HepG2 (cell line): ENCODE results near the gene RPL26. TPM values are rescaled to one million over a fixed set of nuclear protein-coding genes. Genes with fewer than 3 reads are reported as not detected.

Experiments used
- BCL3 ChIP-seq: sonication (generic); formaldehyde crosslinking; IDR thresholded peaks from 2 replicates; pipeline ENCODE4 v1.5.1; 2020; ENCODE audit warnings: mild to moderate bottlenecking, missing genetic modification reagents, moderate library complexity
- CAMTA2 ChIP-seq: sonication (generic); formaldehyde crosslinking; IDR thresholded peaks from 2 replicates; pipeline ENCODE4 v1.4.0; 2020; ENCODE audit warnings: mild to moderate bottlenecking, missing genetic modification reagents, borderline replicate concordance
- CSRNP1 ChIP-seq: sonication (generic); formaldehyde crosslinking; IDR thresholded peaks from 2 replicates; pipeline ENCODE4 v1.8.1; 2023; ENCODE audit warnings: mild to moderate bottlenecking, missing genetic modification reagents
- HNF4A ChIP-seq: sonication (generic); formaldehyde crosslinking; IDR thresholded peaks from 2 replicates; pipeline ENCODE4 v1.4.0; 2020; ENCODE audit warnings: missing genetic modification reagents
- LCORL ChIP-seq, 2 experiments: fragments of 450-650 bp in 1 of 2; sonication (generic) in 1 of 2; formaldehyde crosslinking in 1 of 2; IDR thresholded peaks; 2 replicates each; pipeline versions ENCODE4 v1.5.0 to v1.6.1; 2017 to 2020; ENCODE audit warnings: antibody characterized with exemption in 1 of 2, missing genetic modification reagents in 1 of 2
- NBN ChIP-seq: fragments of 450-650 bp; conservative IDR thresholded peaks from 2 replicates; pipeline ENCODE4 v1.6.1; 2017
- SMAD1 ChIP-seq: sonication (generic); formaldehyde crosslinking; IDR thresholded peaks from 2 replicates; pipeline ENCODE4 v1.4.0; 2020; ENCODE audit warnings: missing genetic modification reagents, low read depth, mild to moderate bottlenecking, borderline replicate concordance
- ZFP41 ChIP-seq: sonication (generic); formaldehyde crosslinking; IDR thresholded peaks from 2 replicates; pipeline ENCODE4 v1.4.0; 2020; ENCODE audit warnings: mild to moderate bottlenecking, missing genetic modification reagents, borderline replicate concordance
- ZNF296 ChIP-seq: sonication (generic); formaldehyde crosslinking; conservative IDR thresholded peaks from 2 replicates; pipeline ENCODE4 v1.5.0; 2020; ENCODE audit warnings: mild to moderate bottlenecking, missing genetic modification reagents
- ZNF430 ChIP-seq: sonication (generic); formaldehyde crosslinking; IDR thresholded peaks from 2 replicates; pipeline ENCODE4 v1.9.0; 2021; ENCODE audit warnings: mild to moderate bottlenecking, missing genetic modification reagents
- ZNF468 ChIP-seq: sonication (generic); formaldehyde crosslinking; IDR thresholded peaks from 2 replicates; pipeline ENCODE4 v1.8.0; 2022; ENCODE audit warnings: mild to moderate bottlenecking, moderate library complexity, missing genetic modification reagents
- ZNF569 ChIP-seq: sonication (generic); formaldehyde crosslinking; IDR thresholded peaks from 2 replicates; pipeline ENCODE4 v1.5.0; 2020; ENCODE audit warnings: mild to moderate bottlenecking, missing genetic modification reagents, moderate library complexity, borderline replicate concordance
- ZNF597 ChIP-seq: sonication (generic); formaldehyde crosslinking; IDR thresholded peaks from 2 replicates; pipeline ENCODE4 v1.5.0; 2020; ENCODE audit warnings: missing genetic modification reagents
- ZNF776 ChIP-seq: sonication (generic); formaldehyde crosslinking; IDR thresholded peaks from 2 replicates; pipeline ENCODE4 v1.4.0; 2020; ENCODE audit warnings: mild to moderate bottlenecking, missing genetic modification reagents
- ZNF777 ChIP-seq: sonication (generic); formaldehyde crosslinking; IDR thresholded peaks from 2 replicates; pipeline ENCODE4 v1.4.0; 2020; ENCODE audit warnings: missing genetic modification reagents
- ZNF83 ChIP-seq: sonication (generic); formaldehyde crosslinking; IDR thresholded peaks from 2 replicates; pipeline ENCODE4 v1.4.0; 2020; ENCODE audit warnings: missing genetic modification reagents, mild to moderate bottlenecking, borderline replicate concordance
- polyA plus RNA-seq, 8 experiments: library from polyadenylated mRNA; depleted of rRNA in 3 of 8; stranded (reverse) in 7 of 8; unstranded in 1 of 8; fragments of >200 nt; fragmentation: Illumina TruSeq in 4 of 8; extraction: Trizol in 4 of 8; gene quantifications; 2 replicates each; pipeline versions ENCODE4 v1.2.1 to v1.2.3, GENCODE V29; 2011 to 2016; ENCODE audit warnings: low read depth in 4 of 8, missing spikeins in 1 of 8, mixed read lengths in 1 of 8; ENCODE audit not compliant: insufficient read depth in 1 of 8
- total RNA-seq, 5 experiments: library from RNA; depleted of rRNA; stranded (reverse); fragments of >200 nt; fragmentation: Illumina TruSeq; extraction: Trizol; gene quantifications; 2 replicates each; pipeline ENCODE4 v1.2.3, GENCODE V29; 2016; ENCODE audit warnings: low read depth in 1 of 5
- TF ChIP-seq, protein P1 (sequence below): sonication (generic); formaldehyde crosslinking; IDR thresholded peaks from 2 replicates; pipeline ENCODE4 v1.4.0; 2020; ENCODE audit warnings: missing genetic modification reagents
- TF ChIP-seq, protein P2 (sequence below): sonication (generic); formaldehyde crosslinking; IDR thresholded peaks from 2 replicates; pipeline ENCODE4 v1.4.0; 2020; ENCODE audit warnings: missing genetic modification reagents

Gene RPL26
- total and polyA plus RNA-seq, 2 of the 13 experiments (the other 11 are each of a cell fraction or from before 2014, with no cell fraction given) = 2,817 to 3,529 TPM

- TF ChIP-seq, protein P1, sequence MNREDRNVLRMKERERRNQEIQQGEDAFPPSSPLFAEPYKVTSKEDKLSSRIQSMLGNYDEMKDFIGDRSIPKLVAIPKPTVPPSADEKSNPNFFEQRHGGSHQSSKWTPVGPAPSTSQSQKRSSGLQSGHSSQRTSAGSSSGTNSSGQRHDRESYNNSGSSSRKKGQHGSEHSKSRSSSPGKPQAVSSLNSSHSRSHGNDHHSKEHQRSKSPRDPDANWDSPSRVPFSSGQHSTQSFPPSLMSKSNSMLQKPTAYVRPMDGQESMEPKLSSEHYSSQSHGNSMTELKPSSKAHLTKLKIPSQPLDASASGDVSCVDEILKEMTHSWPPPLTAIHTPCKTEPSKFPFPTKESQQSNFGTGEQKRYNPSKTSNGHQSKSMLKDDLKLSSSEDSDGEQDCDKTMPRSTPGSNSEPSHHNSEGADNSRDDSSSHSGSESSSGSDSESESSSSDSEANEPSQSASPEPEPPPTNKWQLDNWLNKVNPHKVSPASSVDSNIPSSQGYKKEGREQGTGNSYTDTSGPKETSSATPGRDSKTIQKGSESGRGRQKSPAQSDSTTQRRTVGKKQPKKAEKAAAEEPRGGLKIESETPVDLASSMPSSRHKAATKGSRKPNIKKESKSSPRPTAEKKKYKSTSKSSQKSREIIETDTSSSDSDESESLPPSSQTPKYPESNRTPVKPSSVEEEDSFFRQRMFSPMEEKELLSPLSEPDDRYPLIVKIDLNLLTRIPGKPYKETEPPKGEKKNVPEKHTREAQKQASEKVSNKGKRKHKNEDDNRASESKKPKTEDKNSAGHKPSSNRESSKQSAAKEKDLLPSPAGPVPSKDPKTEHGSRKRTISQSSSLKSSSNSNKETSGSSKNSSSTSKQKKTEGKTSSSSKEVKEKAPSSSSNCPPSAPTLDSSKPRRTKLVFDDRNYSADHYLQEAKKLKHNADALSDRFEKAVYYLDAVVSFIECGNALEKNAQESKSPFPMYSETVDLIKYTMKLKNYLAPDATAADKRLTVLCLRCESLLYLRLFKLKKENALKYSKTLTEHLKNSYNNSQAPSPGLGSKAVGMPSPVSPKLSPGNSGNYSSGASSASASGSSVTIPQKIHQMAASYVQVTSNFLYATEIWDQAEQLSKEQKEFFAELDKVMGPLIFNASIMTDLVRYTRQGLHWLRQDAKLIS (CRISPR knock-in tag) = no peak; the same call in 1 of the 2 replicates
- no peak; the same call in 1 of the 2 replicates for TF ChIP-seq HNF4A (CRISPR knock-in tag)
- TF ChIP-seq ZNF83 = no peak
- TF ChIP-seq ZNF430 (CRISPR knock-in tag) = peak; percentile 85
- TF ChIP-seq SMAD1 (CRISPR knock-in tag) = no peak; the same call in 1 of the 2 replicates
- TF ChIP-seq NBN = no peak
- no peak for TF ChIP-seq BCL3
- no peak for TF ChIP-seq LCORL (IDR thresholded peaks at IDR 0.05)
- peak; percentile 47; the same call in 1 of the 2 replicates for TF ChIP-seq LCORL (CRISPR knock-in tag; IDR thresholded peaks at IDR 0.05)
- no peak for TF ChIP-seq ZNF296 (CRISPR knock-in tag)
- TF ChIP-seq, protein P2, sequence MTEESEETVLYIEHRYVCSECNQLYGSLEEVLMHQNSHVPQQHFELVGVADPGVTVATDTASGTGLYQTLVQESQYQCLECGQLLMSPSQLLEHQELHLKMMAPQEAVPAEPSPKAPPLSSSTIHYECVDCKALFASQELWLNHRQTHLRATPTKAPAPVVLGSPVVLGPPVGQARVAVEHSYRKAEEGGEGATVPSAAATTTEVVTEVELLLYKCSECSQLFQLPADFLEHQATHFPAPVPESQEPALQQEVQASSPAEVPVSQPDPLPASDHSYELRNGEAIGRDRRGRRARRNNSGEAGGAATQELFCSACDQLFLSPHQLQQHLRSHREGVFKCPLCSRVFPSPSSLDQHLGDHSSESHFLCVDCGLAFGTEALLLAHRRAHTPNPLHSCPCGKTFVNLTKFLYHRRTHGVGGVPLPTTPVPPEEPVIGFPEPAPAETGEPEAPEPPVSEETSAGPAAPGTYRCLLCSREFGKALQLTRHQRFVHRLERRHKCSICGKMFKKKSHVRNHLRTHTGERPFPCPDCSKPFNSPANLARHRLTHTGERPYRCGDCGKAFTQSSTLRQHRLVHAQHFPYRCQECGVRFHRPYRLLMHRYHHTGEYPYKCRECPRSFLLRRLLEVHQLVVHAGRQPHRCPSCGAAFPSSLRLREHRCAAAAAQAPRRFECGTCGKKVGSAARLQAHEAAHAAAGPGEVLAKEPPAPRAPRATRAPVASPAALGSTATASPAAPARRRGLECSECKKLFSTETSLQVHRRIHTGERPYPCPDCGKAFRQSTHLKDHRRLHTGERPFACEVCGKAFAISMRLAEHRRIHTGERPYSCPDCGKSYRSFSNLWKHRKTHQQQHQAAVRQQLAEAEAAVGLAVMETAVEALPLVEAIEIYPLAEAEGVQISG = peak; percentile 99
- no peak for TF ChIP-seq CAMTA2
- no peak; the same call in none of the 2 replicates for TF ChIP-seq ZNF777 (CRISPR knock-in tag)
- TF ChIP-seq ZNF597 (CRISPR knock-in tag) = no peak
- peak; percentile 37; the same call in 1 of the 2 replicates for TF ChIP-seq CSRNP1 (CRISPR knock-in tag)
- no peak for TF ChIP-seq ZFP41 (CRISPR knock-in tag)
- no peak for TF ChIP-seq ZNF468 (CRISPR knock-in tag)
- no peak for TF ChIP-seq ZNF569
- no peak; the same call in 1 of the 2 replicates for TF ChIP-seq ZNF776 (CRISPR knock-in tag)
Observed at GRCh38 chr17:8383143-8383822, at the start of gene RPL26 (continued).
